C4-2B (cell line): ENCODE measurements around the gene ALX3.
A peak's percentile ranks its signal among the peaks of the same experiment; 100 is the strongest.

Experiments used
- H3K27ac ChIP-seq: fragments of 450-650 bp; 2 replicates; pipeline ENCODE4 v1.5.1; 2017
- ZFX ChIP-seq: fragments of 450-650 bp; IDR thresholded peaks from 2 replicates; pipeline ENCODE4 v1.6.1; 2017
- TF ChIP-seq, protein P1 (sequence below): fragments of 450-650 bp; conservative IDR thresholded peaks from 2 replicates; pipeline ENCODE4 v1.5.1; 2017; ENCODE audit warnings: mild to moderate bottlenecking

ALX3 gene

DNA sequence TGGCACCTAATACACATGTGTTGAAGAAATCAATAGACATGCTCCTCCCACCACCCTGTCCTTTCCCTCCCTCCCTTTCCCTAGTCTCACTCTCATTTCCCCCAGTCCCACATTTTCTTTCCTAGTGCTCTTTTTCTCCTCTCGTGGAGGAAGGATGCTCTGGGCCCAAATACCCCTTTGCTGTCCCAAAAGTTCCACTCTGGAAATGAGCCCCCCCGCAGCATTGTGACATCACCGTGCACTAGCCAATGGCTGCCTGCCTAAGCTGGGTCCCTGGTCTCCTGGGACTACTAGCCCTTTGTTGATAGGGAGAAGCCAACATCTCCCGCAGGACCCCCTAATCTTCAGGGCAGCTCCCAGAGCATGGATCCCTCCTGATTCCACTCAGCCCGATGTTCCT lies 41.7 kb upstream of the ALX3 start, which contains the start of gene UBL4B:
TSS of gene UBL4B (plus strand) at position 301 of the 400 bp plus-strand sequence. CDS start at position 393, 92 bp downstream.
- H3K27ac ChIP-seq = no peak within 1 kb of the TSS
- no peak for TF ChIP-seq ZFX
- TF ChIP-seq, protein P1, sequence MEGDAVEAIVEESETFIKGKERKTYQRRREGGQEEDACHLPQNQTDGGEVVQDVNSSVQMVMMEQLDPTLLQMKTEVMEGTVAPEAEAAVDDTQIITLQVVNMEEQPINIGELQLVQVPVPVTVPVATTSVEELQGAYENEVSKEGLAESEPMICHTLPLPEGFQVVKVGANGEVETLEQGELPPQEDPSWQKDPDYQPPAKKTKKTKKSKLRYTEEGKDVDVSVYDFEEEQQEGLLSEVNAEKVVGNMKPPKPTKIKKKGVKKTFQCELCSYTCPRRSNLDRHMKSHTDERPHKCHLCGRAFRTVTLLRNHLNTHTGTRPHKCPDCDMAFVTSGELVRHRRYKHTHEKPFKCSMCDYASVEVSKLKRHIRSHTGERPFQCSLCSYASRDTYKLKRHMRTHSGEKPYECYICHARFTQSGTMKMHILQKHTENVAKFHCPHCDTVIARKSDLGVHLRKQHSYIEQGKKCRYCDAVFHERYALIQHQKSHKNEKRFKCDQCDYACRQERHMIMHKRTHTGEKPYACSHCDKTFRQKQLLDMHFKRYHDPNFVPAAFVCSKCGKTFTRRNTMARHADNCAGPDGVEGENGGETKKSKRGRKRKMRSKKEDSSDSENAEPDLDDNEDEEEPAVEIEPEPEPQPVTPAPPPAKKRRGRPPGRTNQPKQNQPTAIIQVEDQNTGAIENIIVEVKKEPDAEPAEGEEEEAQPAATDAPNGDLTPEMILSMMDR = no peak

- TF ChIP-seq ZFX = no peak
- TF ChIP-seq, protein P1 = no peak
- no peak overlapping the region for H3K27ac ChIP-seq
Measured at GRCh38 chr1:110111081-110111480, 40.6 kb upstream of the ALX3 start.

DNA sequence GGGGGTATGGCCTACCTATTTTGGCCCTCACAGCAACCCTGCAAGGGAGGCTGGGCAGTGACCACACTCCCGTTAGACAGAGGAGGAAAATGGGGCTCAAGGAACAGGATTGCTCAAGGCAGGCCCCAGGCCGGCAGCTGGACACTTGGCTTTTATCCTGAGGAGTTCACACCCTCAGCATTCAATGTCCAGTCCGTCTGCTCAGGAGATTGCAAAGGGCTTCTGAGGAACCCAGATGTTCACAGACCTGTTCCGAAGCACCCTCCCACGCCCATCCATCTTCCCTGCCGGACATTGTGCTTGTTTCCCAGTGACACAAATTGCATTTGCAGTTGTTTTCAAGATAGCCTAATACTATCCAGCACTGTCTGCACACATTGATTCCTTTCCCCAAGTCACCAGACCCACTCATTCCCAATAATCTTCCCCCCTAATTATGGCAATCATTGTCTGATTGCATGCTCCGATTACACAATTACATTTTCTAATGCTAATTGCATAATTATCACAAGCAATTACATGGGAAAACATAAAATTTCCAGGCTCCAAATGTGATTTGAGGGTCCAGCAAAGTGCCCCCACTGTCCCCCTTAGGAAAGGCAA lies 37.5 kb upstream of the ALX3 start:
- H3K27ac ChIP-seq = no peak overlapping the region
- TF ChIP-seq, protein P1 = no peak
- TF ChIP-seq ZFX = no peak

GRCh38 chr1:110106013-110106941 lies 35.8 kb upstream of the ALX3 start:
- peak; percentile 21; the same call in 1 of the 2 replicates for TF ChIP-seq ZFX
- TF ChIP-seq, protein P1 = peak; percentile 97
- no peak overlapping the region for H3K27ac ChIP-seq

GRCh38 chr1:110102081-110102480 lies 31.6 kb upstream of the ALX3 start:
- no peak overlapping the region for H3K27ac ChIP-seq
- TF ChIP-seq, protein P1 = no peak
- TF ChIP-seq ZFX = no peak

- TF ChIP-seq ZFX = no peak
- TF ChIP-seq, protein P1 = no peak
Measured at GRCh38 chr1:110100335-110100734, 29.9 kb upstream of the ALX3 start.

More at GRCh38 chr1:110100335-110100734, 29.9 kb upstream of the ALX3 start:
- no peak overlapping the region for H3K27ac ChIP-seq
